NCI-H82 (cell line): ENCODE measurements around the gene CPNE4.
"Not testable (repeated sequence)": the region's sequence is repeated elsewhere in the genome, so short reads cannot be mapped to it uniquely, and the experiment has no call there.

ENCODE experiments used
- DNase-seq: peaks from one replicate; lab custom pipeline; 2025; lab: John Stamatoyannopoulos, UW

The CPNE4 gene

DNA sequence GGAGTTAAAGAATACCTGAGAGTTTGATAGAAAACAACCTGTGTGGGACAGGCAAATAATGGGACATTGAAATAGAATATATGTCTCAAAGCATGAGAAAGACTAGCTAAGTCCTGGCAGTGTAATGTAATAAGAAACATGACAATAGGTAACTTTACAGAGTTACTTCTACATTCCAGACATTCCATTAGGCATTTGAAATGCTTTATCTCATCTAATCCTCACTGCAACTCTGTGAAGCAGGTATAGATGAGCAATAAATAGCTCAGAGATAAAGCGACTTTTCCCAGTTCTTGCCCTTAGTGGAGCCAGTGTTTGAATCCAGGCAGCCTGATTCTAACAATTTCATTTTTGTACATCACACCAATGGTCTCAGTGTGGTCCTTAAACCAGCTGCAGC is 76.8 kb downstream of the CPNE4 start:
- no peak for DNase-seq

DNA sequence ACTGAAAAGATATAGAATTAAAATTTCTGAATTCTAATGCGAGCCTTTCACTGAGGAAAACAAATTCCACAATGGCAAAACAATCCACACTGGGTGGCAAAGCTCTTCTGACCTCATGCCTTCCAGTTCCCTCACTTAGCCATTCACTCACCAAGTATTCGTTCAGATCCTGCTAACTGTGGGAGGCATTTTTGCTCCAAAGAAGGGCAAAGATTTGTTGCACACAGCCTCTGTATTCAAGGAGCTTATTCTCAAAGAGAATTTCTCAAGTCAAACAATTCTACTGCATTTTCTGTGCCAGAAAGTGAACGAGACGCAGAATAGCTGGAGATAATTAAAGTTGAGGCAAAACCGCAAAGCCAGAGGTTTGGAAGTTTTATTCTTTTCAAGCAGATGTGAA is 77.3 kb downstream of the CPNE4 start:
- no peak for DNase-seq

DNA sequence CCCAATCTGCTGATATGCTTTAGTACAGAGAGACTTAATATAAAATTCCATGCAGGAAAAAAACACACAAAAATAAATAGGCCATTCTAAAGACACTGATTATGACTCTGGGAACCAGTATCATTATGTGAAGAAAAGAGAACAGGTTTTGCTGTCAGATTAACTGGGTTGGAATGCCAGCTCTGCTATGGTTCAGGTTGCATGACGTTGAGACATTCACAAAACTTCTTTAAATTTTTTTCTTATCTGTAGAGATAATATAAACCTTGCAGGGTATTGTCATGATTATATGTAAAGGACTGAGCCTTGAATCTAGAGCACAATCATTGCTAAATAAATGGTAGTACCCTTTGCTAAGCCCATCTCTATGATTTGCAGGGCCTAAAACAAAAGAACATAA is 86.0 kb downstream of the CPNE4 start:
- DNase-seq, result no peak

DNA sequence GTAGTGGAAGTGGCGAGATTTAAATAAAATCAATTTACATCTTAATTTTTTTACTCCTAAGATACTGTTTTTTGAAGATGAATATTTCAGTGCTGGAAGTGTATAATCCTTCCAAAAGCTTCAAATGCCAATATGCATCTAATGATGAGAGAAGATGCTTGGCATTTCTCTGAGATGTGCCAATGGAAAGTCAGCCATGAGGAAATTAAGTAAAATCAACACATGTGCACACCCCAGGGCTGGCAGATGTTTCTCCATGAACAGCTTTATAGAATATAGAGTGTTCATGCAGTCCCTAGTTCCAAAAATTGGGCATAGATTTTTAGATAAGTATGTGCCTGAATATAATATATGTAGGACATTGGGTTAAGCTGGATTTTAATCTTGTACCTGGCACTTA is 90.1 kb downstream of the CPNE4 start:
- no peak for DNase-seq

DNA sequence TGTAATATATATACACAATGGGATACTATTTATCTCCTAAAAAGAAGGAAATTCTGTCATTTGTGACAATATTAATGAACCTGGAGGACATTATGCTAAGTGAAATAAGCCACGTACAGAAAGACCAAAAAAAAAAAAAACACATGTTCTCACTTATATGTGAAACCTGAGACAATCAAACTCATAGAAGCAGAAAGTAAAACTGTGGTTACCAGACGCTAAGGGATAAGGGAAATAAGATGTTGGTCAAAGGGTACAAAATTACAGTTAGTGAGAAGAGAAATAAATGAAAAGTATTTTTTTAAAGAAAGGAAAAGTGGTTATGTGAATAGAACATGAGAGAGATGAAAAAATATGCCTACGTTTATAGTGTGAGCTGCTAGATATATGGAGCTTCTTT is 101.1 kb downstream of the CPNE4 start:
- no peak for DNase-seq

DNA sequence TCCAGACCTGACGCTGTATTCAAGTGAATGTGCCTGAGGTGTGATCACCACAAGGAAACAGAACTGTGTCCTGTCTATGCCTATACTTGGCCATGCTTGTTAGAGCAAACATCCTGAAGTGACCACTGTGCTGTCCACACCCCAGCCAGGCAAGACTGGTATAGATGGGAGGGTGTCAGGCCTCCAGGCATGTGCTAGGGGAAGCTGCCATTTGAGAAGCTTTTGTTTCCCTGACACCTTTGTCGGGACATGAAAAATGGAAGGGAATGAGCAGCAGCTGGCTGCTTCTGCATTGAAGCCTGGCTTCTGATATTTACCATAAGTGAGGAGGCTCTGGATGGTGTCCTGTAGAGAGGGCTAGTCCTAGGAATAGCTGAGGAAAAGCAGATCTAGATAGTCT is 106.2 kb downstream of the CPNE4 start:
- DNase-seq, result no peak

DNA sequence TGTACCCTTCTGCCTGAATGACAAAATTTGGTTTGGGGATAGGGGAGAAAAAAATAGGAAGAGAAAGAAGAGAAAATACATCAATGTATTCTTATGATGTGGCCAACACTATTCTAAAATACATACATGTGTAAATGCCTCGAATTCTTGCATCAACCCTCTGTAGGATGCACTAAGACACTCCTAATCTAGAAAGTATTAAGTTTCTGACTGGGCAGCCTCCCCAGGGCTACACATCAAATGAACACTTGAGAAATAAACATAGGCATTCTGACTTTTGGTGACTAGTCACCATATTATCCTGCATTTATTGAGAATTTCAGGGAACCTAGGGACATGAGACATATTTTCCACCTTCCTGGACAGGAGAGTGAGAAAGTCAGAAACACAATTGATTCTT is 109.2 kb downstream of the CPNE4 start:
- DNase-seq, result no peak

DNA sequence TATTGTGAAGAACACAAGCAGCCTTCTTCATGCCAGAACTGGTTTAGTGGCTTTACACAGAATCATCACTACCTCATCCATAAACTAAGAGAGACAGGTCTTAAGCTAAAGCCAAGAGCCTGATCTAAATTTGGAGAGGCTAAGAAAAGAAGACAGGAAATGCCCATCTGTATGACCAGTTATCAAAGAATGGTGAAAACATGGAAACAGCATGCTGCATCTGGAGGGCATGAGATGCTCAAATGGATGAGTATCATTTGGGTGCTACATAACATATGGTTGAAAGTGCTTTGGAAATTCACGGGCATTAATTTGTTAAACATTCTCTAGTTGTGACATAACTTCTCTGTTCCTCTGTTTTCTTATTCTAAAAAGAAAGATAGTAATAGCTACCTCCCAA is 112.5 kb downstream of the CPNE4 start:
- no peak for DNase-seq

DNA sequence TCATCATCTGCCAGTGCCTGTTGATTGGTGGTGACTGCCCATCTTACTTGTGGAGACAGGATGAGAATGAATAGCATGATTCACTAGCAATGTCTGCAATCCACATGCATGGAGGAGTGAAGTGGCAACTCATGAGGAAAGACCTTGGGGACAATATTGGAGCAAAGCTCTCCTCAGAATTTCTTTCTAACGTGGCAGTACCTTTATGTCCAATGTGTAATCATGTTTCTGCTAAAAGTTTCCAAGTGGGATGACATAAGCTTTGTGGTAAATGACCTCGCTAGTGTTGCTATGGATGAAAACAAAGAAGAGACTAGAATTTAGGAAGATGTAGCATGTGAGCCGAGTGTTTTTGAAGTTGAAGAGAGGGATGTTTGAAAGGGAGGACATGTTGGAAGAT is 117.8 kb downstream of the CPNE4 start:
- no peak for DNase-seq

DNA sequence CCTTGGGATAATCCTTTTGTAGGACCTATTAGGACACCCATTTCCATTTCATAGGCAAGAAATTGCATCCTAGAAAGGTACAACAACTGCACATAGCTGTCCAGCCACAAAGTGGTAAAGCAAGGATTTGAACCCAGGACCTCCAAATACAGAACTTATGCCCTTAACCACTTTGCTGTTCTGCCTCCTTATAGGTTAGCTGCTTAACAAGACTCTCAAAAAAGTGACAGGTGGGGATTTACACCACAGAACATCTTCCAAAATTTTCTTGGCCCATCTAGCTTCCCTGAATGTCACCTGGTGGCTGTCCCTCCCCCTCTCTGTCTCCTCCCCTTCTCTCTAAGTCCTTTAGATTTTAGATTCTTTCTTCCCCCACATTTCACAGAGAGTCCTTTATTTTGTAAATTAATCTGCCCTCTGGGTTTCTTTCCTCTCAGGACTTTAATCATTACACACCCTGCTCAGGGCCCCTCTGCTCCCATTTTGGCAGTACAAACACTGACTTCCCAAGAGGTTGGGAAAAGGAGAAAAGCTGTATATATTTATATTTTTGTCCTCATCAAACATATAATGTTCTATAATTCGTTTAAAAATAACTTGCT is 120.6 kb downstream of the CPNE4 start:
- DNase-seq, result no peak

DNA sequence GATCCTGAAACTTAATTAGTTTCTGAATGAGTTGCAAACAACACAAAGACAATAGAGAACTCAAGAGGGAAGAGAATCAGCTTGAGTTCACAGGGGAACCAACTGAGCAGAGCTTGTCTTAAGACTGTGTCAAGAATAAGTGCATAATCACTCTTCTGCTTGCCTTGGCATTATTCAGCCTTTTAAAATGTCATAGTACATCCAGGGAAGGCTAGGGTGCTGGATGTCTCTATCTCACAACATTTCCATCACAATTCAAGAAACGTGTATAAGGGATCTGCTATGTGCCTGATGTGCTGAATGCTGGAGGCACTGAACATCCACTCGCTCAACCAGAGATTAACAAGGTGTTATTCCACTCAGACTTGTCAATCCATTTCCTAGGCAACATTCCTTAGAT is 122.6 kb downstream of the CPNE4 start:
- DNase-seq, result no peak

DNA sequence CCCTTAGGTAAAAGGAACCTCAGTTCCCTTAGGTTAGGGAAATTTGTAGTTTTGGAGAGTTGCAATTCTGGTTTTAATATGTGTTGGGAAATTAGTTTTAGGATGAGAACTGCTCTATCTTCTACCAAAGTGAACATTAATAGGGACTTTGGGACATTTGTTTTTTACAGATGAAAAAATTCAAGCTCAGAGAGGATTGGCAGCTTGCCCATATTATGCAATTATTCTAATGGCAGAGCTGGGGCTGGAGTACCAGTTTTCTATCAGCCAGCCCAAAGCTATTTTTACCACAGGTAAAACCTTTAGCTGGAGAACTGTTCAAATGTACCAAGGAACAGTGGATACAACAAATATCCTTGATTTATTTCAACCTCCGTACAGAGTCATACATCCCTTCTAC is 127.0 kb downstream of the CPNE4 start:
- DNase-seq, result no peak

DNA sequence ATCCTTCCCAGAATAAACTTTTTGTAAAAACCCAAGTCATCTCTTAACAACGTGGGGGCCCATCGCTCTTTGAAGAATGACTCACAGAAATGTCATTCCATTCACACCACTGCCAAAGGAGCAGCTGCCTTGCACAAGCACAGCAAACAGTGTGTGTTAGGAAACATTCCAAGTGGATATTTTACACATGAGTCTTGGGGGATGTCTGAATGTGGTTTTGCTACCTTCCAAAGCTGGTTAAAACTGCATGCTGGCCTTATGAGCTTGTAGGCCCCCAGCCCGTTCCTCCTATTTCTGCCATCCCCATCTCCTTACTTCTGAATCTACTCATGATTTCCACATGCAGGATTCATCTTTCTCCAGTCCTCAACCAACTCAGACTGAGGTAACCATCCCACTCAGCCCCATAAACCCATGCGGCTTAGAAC is 130.8 kb downstream of the CPNE4 start:
- no peak for DNase-seq

DNA sequence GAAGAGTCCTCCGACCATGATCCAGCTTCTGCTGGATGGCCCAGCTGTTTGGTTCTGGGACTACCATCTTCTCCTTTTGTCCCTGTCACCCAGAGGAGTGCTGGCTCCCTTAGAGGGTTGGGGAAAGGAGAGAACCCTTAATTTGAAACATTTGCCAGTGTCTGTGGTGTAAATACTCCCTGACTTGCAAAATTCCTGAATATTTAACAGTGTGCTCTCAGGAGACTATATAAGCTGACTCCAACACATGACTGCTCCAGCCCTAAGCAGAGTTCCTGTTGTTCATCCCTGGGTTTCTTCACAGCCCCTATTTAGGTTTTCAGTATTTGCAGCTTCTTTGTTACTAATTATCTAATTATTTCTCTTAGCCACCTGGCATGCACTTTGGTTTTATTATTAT is 133.1 kb downstream of the CPNE4 start:
- DNase-seq, result no peak

DNA sequence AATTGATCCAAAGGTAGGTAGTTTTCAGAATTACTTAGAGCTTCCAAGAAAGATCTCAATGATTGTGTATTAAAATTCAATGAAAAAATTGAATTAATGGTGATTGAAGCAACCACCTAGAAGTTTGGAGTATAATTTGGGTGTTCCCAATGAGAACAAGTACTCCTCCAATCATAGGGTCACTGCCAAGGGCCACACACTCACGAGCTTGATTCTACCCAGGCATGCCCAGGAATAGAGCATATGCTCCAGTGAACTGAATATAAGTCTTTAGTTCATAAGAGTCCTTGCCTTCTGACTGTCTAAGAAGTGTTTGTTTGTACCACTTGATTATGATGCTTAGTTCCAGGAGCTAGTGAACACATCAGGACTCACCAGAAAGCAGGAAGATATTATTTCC is 133.9 kb downstream of the CPNE4 start:
- DNase-seq, result no peak

DNA sequence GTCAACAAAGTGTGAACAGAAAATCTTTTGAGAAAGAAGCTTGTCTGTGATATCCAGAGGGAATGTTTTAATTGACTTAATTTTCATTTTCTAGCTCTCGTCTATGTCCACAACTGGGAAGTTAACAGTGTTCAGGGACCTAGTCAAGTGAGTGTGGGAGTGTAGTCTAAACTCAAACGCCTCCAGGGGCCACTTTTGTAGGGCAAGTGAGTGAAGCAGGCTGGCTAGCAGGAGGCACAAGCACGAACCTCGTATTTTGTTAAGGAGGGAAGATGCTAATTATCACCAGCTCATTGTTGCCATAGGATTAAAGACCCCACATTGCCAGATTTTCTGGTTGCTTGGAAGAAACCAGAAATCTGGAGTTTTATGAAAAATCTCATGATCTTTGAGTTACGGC is 135.8 kb downstream of the CPNE4 start:
- no peak for DNase-seq

DNA sequence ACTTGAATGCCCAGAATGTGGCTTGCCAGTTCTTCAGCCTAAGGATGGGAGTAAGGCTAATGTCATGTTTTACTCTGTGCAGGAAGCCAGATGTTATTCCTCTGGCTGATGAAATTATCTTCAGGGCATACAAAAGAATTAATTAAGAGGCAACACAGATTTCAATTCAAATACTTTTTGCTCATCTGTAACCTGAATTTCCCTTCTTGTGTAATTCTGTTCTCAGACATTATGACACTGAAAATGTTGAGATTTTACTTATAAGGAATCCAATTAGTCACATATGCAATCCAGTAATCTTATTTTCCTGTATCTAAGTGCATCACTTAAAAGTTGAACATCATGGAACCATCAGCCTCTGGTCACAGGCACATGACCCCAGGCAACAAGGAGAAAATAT is 136.5 kb downstream of the CPNE4 start:
- DNase-seq, result peak; percentile 12

DNA sequence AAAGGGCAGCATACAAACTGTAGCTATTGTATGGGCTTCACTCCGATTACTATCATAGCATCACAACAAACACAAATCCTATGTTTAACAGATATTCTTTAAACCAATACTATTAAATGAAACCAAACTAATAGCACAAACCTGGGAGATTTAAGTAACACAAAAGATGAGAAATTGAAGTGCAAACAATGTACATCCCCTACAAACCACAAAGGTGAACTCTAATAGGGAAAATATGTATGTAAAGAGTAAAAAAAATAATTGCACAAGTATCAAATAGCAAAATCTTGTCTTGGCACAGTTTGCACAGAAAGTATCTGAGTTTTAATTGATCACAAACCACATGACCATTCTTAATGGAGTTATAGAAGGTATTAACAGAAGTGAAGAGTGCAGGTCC is 138.5 kb downstream of the CPNE4 start:
- no peak for DNase-seq

DNA sequence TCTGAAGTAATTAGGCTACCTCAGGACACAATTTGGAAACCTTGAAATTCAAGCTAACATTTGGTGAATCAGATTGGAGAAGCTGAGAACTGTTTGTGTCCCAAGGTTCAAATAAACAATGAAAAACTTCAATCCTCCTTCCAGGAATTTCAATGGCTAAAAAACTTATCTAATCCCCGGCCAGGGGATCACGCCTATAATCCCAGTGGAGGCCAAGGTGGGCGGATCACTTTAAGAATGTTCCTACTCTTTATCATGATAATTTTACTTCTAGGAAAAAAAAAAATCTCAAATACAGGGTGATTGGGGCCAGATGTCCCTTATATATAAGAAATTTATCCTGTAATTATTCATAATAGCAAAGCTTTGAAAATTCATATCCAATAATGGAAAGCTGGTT is 139.0 kb downstream of the CPNE4 start:
- no peak for DNase-seq

DNA sequence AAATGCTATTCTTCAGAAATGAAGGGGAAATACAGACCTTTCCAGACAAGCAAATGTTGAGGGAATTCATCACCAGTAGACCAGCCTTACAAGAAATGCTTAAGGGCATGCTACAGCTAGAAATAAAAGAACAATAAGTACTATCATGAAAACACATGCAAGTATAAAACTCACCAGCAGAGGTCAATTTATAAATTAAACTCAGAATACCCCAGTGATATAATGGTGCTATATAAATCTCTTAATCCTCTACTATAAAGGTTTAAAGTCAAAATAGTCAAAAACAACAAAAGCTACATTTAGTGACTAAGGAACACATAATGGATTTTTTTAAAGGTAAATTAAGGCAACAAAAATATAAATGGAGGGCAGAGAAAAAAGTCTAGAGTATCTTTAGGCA is 142.5 kb downstream of the CPNE4 start:
- no peak for DNase-seq

DNA sequence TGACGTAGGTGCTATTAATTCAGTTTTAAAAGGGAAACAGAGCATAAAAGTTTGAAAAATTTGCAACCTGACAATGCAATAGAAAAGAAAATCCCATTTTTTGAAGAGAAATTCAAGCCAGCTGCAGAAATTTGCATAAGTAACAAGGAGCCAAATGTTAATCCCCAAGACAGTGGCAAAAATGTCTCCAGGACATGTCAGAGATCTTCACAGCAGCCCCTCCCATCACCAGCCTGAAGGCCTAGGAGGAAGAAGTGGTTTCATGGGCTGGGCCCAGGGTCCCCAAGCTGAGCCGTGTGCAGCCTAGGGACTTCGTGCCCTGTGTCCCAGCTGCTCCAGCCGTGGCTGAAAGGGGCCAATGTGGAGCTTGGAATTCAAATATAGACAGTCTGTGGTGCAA is 148.9 kb downstream of the CPNE4 start:
- not testable (repeated sequence) for DNase-seq

DNA sequence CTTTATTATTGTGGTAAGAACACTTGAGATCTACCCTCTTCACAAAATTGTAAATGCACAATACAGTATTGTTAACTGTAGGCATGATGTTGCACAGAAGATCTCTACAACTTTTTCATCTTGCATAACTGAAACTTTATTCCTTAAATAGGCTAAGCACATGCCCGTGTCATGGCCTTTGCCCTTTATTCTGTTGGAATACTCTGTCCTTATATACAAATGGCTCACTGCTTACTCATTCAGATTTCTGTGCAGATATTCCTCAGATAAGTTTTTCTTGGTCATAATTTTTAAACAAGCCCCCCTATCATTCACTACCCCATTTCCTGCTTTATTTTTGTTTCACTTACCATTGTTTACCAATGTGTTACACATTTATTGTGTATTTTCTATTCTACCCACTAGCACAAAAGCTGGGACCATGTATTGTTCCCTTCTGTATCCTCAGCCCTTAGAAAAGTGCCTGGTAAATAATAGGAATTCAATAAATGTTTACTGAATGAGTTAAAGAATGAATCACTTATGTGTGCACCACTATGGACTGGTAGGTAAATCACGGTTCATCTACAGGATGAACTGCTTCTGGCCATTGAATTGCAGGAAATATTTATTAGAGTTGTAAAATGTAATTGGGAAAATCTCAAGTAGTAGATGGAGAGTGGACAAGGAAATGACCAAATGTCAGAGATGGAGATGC is 151.0 kb downstream of the CPNE4 start:
- no peak for DNase-seq

DNA sequence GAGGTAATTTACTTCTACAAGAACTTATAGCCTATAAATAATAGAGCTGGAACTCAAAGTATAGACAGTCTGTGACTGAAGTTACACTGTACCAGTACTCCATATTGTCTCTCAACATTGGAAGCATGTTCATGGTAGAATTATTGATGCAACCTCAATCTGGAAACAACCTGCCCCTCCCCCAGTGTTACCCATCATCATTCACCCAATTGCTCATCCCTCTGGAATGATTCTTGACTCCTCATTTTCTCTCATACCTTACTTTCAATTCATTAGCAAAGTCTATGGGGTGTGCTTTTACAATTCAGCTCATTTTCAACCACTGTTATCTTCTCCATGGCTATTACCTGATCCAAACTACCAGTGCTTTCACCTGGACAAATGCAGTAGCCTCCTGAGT is 151.7 kb downstream of the CPNE4 start:
- no peak for DNase-seq

DNA sequence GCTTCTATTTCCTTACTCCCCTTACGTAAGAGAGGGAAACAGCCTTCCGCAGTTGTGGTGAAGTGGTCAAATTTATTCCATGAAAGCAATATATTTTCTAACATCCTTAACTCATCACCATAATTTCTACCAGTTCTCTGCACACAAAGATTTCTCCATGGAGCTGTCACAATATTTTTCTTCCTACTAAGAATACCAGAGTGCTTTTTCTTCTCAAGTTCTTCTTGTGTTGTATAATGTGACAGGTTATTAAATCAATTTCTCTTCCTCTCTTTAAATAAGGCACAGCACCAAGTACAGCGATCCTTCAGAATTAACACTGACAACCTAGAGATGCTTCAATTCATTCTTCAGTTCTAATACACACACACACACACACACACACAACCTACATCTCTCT is 153.0 kb downstream of the CPNE4 start:
- DNase-seq, result no peak
